A673 (cell line): Measurements from ENCODE around the gene PLPPR3. TPM values are rescaled to one million over a fixed set of nuclear protein-coding genes. Genes with fewer than 3 reads are reported as not detected.

Source experiments
- BruUV-seq: library from RNA; stranded (reverse); fragments of 400-500 nt; replicated peaks from 2 replicates; lab custom pipeline; 2021; lab: Mats Ljungman, UMichigan
- CTCF ChIA-PET: fragments of 300-600 bp; sonication (Branson Sonifier 250); formaldehyde crosslinking; loops from one replicate; lab custom pipeline; 2022; ENCODE audit warnings: antibody characterized with exemption; lab: Charles Lee
- POLR2A ChIA-PET: fragments of 300-600 bp; sonication (Branson Sonifier 250); formaldehyde crosslinking; loops from one replicate; lab custom pipeline; 2022; ENCODE audit warnings: antibody characterized with exemption; ENCODE audit not compliant: low non-redundant PET; lab: Charles Lee
- DNase-seq: peaks from one replicate; pipeline ENCODE4 v3.0.0-alpha.2; 2015; ENCODE audit warnings: low spot score
- H3K27ac ChIP-seq: fragments of 200-600 bp; sonication (generic); 2 replicates; pipeline ENCODE4 v1.5.1; 2016; ENCODE audit warnings: mixed run types, low read depth, mild to moderate bottlenecking, mixed read lengths, antibody characterized with exemption, low read length; ENCODE audit not compliant: poor library complexity, severe bottlenecking
- H3K27me3 ChIP-seq: fragments of 200-600 bp; sonication (generic); replicated peaks from 2 replicates; pipeline ENCODE4 v1.6.1; 2017; ENCODE audit warnings: mixed run types, low read depth, mild to moderate bottlenecking, mixed read lengths, antibody characterized with exemption, low read length; ENCODE audit not compliant: insufficient read depth, poor library complexity
- H3K36me3 ChIP-seq: fragments of 200-600 bp; sonication (generic); 2 replicates; pipeline ENCODE4 v1.6.1; 2016; ENCODE audit warnings: mixed run types, mild to moderate bottlenecking, mixed read lengths, antibody characterized with exemption, low read length; ENCODE audit not compliant: insufficient read depth, poor library complexity, severe bottlenecking
- H3K4me1 ChIP-seq: fragments of 200-600 bp; sonication (generic); 2 replicates; pipeline ENCODE4 v1.6.1; 2017; ENCODE audit warnings: mixed run types, mild to moderate bottlenecking, mixed read lengths, antibody characterized with exemption, low read length; ENCODE audit not compliant: insufficient read depth, poor library complexity, severe bottlenecking
- H3K4me3 ChIP-seq: fragments of 200-600 bp; sonication (generic); 2 replicates; pipeline ENCODE4 v1.5.1; 2016; ENCODE audit warnings: low read depth, mixed run types, mild to moderate bottlenecking, mixed read lengths, low read length; ENCODE audit not compliant: poor library complexity, severe bottlenecking
- H3K9me3 ChIP-seq: fragments of 200-600 bp; sonication (generic); 2 replicates; pipeline ENCODE4 v1.6.1; 2016; ENCODE audit warnings: mixed run types, low read depth, mild to moderate bottlenecking, mixed read lengths, antibody characterized with exemption, low read length; ENCODE audit not compliant: poor library complexity, severe bottlenecking
- EZH2 ChIP-seq: fragments of 200-600 bp; sonication (generic); IDR thresholded peaks from 2 replicates; pipeline ENCODE4 v1.6.1; 2017; ENCODE audit warnings: borderline replicate concordance, low read depth, mild to moderate bottlenecking, mixed read lengths, antibody characterized with exemption, low read length; ENCODE audit not compliant: poor library complexity, severe bottlenecking
- intact Hi-C: fragments of 100-400 bp; cut with micrococcal nuclease; formaldehyde crosslinking; loops from one replicate; pipeline ENCODE4 v1.10.0; 2022; ENCODE audit not compliant: unreplicated experiment
- total RNA-seq: library from RNA; stranded (reverse); gene quantifications from 2 replicates; pipeline ENCODE4 v1.2.3, GENCODE V29; 2021
- TF ChIP-seq, protein P1 (sequence below): fragments of 300-800, 200-600 bp; sonication (generic); conservative IDR thresholded peaks from 2 replicates; pipeline ENCODE4 v1.5.1; 2017; ENCODE audit warnings: low read depth, mild to moderate bottlenecking, antibody characterized with exemption, low read length, moderate library complexity, mixed read lengths

PLPPR3 gene
- total RNA-seq, 1 experiment from 2014 or later = 13.3 TPM

DNA sequence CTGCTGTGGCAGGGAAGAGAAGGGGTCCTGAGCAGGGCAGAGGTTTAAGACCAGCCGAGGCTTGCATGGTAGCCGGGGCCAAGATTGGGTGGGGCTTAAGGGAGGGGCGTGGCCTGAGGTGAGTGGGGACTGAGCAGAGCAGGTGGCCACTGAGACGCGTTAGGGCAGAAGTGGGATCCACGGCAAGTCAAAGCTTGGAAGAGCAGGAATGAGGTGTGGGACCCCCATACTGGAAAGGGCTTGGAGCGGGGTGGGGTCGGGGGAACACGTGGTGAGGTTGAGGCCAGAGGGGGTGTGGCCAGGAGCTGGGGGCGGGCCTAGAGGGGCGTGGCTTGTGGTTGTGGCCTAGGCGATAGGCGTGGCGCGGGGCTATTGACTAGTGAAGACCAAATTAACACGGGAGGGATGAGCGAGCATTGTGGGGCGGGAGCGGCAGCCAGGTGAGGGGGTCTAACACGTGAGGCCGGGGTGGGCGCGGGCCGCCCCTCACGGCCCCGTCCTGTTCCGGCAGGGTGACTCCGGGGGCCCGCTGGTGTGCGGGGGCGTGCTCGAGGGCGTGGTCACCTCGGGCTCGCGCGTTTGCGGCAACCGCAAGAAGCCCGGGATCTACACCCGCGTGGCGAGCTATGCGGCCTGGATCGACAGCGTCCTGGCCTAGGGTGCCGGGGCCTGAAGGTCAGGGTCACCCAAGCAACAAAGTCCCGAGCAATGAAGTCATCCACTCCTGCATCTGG, 41.0 kb upstream of the PLPPR3 start:
- no peaks in the 10 kb centered on the region for H3K27me3 ChIP-seq
- intact Hi-C loops = loop anchor here (2.0 to 10.0 kb wide), 4 partner anchors 58 to 382 kb away; partner anchors contain the start of genes ATP5F1D, MIDN and WDR18
- H3K9me3 ChIP-seq = no peaks in the 10 kb centered on the region
- ChIA-PET POLR2A (no interaction called here), CTCF (interaction anchor here (0.5 kb wide), 1 partner anchor 435 kb away, joined by 3 read pairs; no protein-coding TSS in a partner anchor)
- peak overlapping the region; percentile 30 for H3K4me3 ChIP-seq
- peak; percentile 88 for DNase-seq
- no peak overlapping the region for H3K27ac ChIP-seq
- H3K4me1 ChIP-seq = peaks cover 19% of the 10 kb centered on the region
- H3K36me3 ChIP-seq = peaks cover under 1% of the 10 kb centered on the region
- TF ChIP-seq, protein P1, sequence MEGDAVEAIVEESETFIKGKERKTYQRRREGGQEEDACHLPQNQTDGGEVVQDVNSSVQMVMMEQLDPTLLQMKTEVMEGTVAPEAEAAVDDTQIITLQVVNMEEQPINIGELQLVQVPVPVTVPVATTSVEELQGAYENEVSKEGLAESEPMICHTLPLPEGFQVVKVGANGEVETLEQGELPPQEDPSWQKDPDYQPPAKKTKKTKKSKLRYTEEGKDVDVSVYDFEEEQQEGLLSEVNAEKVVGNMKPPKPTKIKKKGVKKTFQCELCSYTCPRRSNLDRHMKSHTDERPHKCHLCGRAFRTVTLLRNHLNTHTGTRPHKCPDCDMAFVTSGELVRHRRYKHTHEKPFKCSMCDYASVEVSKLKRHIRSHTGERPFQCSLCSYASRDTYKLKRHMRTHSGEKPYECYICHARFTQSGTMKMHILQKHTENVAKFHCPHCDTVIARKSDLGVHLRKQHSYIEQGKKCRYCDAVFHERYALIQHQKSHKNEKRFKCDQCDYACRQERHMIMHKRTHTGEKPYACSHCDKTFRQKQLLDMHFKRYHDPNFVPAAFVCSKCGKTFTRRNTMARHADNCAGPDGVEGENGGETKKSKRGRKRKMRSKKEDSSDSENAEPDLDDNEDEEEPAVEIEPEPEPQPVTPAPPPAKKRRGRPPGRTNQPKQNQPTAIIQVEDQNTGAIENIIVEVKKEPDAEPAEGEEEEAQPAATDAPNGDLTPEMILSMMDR = no peak
- no peak for TF ChIP-seq EZH2
- no TSS peak for BruUV-seq

DNA sequence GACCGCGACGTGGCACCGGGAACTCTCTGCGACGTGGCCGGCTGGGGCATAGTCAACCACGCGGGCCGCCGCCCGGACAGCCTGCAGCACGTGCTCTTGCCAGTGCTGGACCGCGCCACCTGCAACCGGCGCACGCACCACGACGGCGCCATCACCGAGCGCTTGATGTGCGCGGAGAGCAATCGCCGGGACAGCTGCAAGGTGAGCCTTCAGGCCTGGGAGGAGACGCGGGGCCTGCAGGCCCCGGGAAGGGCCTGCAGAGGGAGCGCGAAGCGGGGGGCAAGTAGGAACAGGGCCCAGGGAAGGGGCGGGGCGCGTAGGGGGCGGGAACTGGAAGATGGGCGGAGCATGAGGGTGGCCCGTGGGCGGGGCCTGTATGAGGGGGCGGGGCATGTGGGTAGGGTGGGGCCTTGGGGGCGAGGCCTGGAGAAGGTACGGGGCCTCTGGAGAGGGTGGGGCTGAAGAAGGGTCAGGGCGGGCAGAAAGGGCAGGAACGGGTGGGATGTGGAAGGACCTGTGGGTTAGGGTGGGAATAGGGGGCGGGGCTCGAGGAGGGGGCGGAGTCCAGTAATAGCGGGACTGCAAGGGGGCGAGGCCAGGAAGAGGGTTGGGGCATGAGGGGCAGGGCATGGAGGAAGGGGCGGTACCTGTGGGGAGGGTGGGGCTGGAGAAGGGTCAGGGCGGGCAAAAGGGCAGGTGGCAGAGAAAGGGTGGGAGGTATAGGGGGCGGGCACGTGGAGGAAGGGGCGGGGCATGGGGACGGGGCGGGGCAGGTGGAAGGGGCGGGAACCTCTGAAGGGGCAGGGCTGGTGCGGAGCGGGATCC, 40.2 kb upstream of the PLPPR3 start:
- Histone ChIP-seq H3K4me3 (no peak overlapping the region), H3K4me1 (peaks cover 11% of the 10 kb centered on the region), H3K27me3 (no peaks in the 10 kb centered on the region), H3K36me3 (no peaks in the 10 kb centered on the region), H3K9me3 (no peaks in the 10 kb centered on the region), H3K27ac (no peak overlapping the region)
- CTCF ChIA-PET = no interaction called here
- POLR2A ChIA-PET = no interaction called here
- no peak for TF ChIP-seq EZH2
- TF ChIP-seq, protein P1 = peak; percentile 45
- intact Hi-C loops = loop anchor here (2.0 to 10.0 kb wide), 4 partner anchors 59 to 383 kb away; partner anchors contain the start of genes ATP5F1D, MIDN and WDR18
- no TSS peak for BruUV-seq
- DNase-seq = peak; percentile 73

DNA sequence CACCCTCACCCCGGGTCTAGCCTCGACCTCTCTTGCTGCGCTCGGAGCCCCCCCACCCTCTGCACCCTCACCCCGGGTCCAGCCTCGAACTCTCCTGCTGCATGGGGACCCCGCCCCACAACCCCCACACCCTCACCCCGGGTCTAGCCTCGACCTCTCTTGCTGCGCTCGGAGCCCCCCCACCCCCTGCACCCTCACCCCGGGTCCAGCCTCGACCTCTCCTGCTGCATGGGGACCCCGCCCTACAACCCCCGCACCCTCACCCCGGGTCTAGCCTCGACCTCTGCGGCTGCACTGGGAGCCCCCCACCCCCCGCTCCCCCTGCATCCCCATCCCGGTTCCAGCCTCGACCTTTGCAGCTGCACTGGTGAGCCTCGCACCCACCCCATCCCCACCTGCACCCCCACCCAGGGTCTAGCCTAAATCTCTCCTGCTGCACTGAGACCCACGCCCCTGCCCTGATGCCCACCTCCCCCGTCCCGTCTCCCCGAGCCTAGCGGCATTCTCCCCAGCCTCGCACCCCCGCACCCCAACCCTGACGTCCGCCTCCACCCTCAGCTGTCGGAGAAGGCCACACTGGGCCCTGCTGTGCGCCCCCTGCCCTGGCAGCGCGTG, 39.5 kb upstream of the PLPPR3 start:
- BruUV-seq = no TSS peak
- intact Hi-C loops = loop anchor here (5.0 to 10.0 kb wide), 3 partner anchors 89 to 384 kb away; partner anchors contain the start of genes ATP5F1D, MIDN and WDR18
- ChIA-PET POLR2A (no interaction called here), CTCF (no interaction called here)
- no peaks in the 10 kb centered on the region for H3K36me3 ChIP-seq
- H3K4me1 ChIP-seq = peaks cover 9% of the 10 kb centered on the region
- no peak for DNase-seq
- TF ChIP-seq, protein P1 = no peak
- TF ChIP-seq EZH2 = no peak
- no peaks in the 10 kb centered on the region for H3K9me3 ChIP-seq
- no peaks in the 10 kb centered on the region for H3K27me3 ChIP-seq
- H3K4me3 ChIP-seq = peak overlapping the region; percentile 51
- no peak overlapping the region for H3K27ac ChIP-seq
